RPMI7951 (cell line): Measurements from ENCODE around the gene MYH1. TPM values are rescaled to one million over a fixed set of nuclear protein-coding genes. Genes with fewer than 3 reads are reported as not detected.
"Not testable (repeated sequence)": the region's sequence is repeated elsewhere in the genome, so short reads cannot be mapped to it uniquely, and the experiment has no call there.

ENCODE experiments used
- DNase-seq: peaks from one replicate; pipeline ENCODE4 v3.0.0-alpha.2; 2012; ENCODE audit warnings: low read depth
- total RNA-seq: library from RNA; depleted of rRNA; stranded (reverse); fragments of >200 nt; shearing (Covaris generic); gene quantifications from 2 replicates; pipeline ENCODE4 v1.2.3, GENCODE V29; 2014; rRNA removed

MYH1 gene
- total RNA-seq = not detected in 2 replicates

- no peak for DNase-seq
Observed at GRCh38 chr17:10518271-10519037, at the start of gene MYH1. TSS of gene MYH1 (minus strand) at chr17:10518542. CDS start at chr17:10516642, 1,900 bp downstream.

GRCh38 chr17:10563991-10564660, 45.8 kb upstream of the MYH1 start:
- no peak for DNase-seq

- DNase-seq = no peak
Observed at GRCh38 chr17:10558049-10558448, 39.7 kb upstream of the MYH1 start.

- peak; percentile 11 for DNase-seq
Observed at GRCh38 chr17:10557422-10557821, 39.1 kb upstream of the MYH1 start.

GRCh38 chr17:10556301-10557005, 38.1 kb upstream of the MYH1 start:
- DNase-seq = peak; percentile 3

GRCh38 chr17:10550014-10550413, 31.7 kb upstream of the MYH1 start:
- DNase-seq = no peak

GRCh38 chr17:10549096-10549842, 30.9 kb upstream of the MYH1 start, which contains the start of gene MYH2:
TSS of gene MYH2 (minus strand) at chr17:10549658. CDS start at chr17:10547920, 1,738 bp downstream.
- DNase-seq = no peak

- peak; percentile 9 for DNase-seq
Observed at GRCh38 chr17:10547351-10547750, 29.0 kb upstream of the MYH1 start.

- DNase-seq = not testable (repeated sequence)
Observed at GRCh38 chr17:10543486-10543885, 25.1 kb upstream of the MYH1 start.

- DNase-seq = not testable (repeated sequence)
Observed at GRCh38 chr17:10541179-10541578, 22.8 kb upstream of the MYH1 start.

- DNase-seq = no peak
Observed at GRCh38 chr17:10532026-10532425, 13.7 kb upstream of the MYH1 start.

- DNase-seq = no peak
Observed at GRCh38 chr17:10527419-10527818, 9.1 kb upstream of the MYH1 start.

GRCh38 chr17:10526517-10526916, 8.2 kb upstream of the MYH1 start:
- no peak for DNase-seq

GRCh38 chr17:10523064-10523463, 4.7 kb upstream of the MYH1 start:
- no peak for DNase-seq

- DNase-seq = no peak
Observed at GRCh38 chr17:10521949-10522348, 3.6 kb upstream of the MYH1 start.

GRCh38 chr17:10516638-10517037, 1.7 kb downstream of the MYH1 start:
- no peak for DNase-seq

GRCh38 chr17:10516065-10516464, 2.3 kb downstream of the MYH1 start:
- peak; percentile 0 for DNase-seq

- DNase-seq = no peak
Observed at GRCh38 chr17:10513299-10514067, 4.9 kb downstream of the MYH1 start.

- DNase-seq = no peak
Observed at GRCh38 chr17:10512856-10513255, 5.5 kb downstream of the MYH1 start.

GRCh38 chr17:10499950-10500349, 18.4 kb downstream of the MYH1 start:
- no peak for DNase-seq

- no peak for DNase-seq
Observed at GRCh38 chr17:10492004-10492403, 26.3 kb downstream of the MYH1 start.
